ENCODE results near the gene FZD4. TPM values are rescaled to one million over a fixed set of nuclear protein-coding genes. Genes with fewer than 3 reads are reported as not detected.
"Not testable (repeated sequence)": the region's sequence is repeated elsewhere in the genome, so short reads cannot be mapped to it uniquely, and the experiment has no call there.

FZD4 gene
- polyA plus RNA-seq, 4 donors: 67.2 to 80.7 (median 70.4) TPM

DNA sequence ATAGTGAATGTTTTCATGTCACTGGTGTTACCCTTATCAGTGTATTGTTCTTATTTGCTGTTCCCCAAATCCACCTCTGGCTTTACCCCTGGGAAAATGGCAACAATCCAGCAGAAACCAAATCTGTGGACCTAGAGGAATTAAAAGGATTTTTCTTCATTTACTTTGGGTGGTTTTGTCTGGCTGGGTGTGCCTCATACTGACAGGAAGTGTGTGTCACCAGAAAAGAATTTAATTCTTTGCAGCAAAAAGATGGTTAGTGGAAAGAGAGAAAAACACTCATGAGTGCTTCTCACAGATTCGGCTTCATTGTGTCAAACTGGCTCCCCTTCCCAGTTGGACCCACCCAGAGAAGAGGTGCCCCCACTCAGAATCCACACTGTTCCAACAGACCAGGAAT lies 38.9 kb downstream of the FZD4 start:
- no peak for DNase-seq (ENCODE audit: low read depth in 4 of 4, low spot score in 2 of 4)

DNA sequence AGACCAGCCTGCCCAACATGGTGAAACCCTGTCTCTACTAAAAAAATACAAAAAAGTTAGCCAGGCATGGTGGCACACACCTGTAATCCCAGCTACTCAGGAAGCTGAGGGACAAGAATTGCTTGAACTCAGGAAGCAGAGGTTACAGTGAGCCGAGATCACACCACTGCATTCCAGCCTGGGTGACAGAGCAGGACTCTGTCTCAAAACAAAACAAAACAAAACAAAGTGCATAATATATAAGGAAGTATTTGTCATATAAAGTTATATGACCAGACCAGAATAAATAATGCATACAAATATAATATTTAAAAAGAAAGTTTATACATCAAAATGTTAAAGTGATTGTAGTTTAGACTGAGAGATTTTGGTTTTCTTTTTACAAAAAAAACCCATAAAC lies 39.3 kb downstream of the FZD4 start:
- not testable (repeated sequence) for DNase-seq (ENCODE audit: low read depth in 4 of 4, low spot score in 2 of 4)

DNA sequence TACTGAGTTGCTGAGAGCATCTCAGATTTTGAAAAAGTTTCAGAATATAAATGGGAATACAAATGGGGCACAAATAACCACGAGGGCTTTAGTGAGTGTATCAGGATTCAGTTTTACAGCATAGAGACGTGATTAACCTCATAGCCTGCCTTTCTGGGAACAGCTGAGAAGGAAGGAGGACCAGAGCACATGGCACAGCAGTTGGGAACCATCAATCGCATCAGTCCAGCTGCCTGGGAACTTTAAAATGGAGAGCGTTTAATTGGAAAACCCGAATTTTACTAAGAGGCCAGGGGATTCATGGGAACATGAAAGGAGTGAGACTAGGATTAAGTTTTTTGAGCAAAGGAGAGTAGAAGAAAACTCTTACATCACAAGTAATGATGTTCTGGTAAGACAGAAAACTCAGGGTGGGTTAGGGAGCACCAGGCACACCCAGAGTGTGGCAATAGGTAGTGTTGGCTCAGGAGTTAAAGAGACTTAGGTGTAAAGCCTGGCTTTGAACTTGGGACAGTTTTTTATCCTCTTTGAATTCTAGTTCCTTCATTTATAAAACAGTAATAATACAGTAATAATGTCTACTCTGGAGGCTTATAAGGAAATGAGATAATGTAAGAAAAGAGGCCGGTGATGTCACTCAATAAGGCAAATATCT lies 40.2 kb downstream of the FZD4 start:
- no peak for DNase-seq (ENCODE audit: low read depth in 4 of 4, low spot score in 2 of 4)

DNA sequence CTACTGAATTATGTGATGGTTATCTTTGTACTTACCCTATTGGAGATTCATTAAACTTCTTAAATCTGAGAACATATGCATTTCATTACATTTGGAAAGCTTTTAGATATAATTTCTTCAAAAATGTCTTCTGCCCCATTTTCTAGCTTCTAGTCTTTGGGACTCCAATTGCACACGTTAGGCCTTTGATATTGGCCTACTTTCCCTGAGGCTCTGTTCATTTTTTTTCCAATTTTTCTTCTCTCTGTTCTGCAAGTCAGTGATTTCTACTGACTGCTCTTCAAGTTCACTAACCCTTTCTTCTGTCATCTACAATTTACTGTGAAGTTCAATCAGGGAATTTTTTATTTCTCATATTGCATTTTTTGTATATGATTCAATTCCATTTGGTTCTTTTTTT lies 43.0 kb downstream of the FZD4 start:
- DNase-seq (ENCODE audit: low read depth in 4 of 4, low spot score in 2 of 4): no peak

DNA sequence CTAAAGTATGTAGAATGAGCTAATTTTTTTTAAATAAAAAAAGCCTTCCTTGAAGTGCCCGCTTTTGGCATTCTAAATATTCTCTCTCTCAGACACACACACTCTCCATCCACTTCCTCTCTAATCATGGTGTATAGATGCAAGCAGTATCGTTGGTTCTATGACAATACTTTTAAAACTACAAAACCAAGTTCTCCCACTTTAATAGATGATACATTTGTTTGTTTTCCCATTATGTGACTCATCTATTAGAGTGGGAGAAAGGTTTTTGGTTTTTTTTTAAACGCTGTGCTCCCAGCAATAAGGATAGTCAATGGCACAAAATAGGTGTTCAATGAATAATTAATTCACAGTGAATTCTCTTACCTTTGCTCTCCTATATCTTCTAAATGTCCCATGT lies 44.6 kb downstream of the FZD4 start:
- no peak for DNase-seq (ENCODE audit: low read depth in 4 of 4, low spot score in 2 of 4)

DNA sequence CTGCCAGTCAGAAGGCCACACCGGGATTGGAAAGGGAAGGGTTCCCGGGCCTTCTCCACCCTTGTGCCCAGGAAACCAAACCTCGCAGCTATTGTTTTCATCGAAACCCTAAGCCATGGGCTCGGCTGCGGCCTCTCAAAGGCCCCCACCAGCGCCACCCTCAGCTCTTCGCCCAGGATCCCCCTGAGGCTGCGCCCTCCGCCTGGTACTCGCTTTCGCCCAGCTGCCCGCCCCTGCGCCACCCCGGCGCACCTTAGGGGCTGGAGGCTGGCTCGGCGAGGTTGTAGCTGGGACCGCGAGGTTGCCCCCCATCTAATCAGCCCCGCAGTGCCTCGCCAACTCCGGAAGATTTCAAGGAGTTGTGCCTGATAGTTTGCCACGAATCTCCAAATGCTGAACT lies 49.0 kb downstream of the FZD4 start:
- no peak for DNase-seq (ENCODE audit: low read depth in 4 of 4, low spot score in 2 of 4)

DNA sequence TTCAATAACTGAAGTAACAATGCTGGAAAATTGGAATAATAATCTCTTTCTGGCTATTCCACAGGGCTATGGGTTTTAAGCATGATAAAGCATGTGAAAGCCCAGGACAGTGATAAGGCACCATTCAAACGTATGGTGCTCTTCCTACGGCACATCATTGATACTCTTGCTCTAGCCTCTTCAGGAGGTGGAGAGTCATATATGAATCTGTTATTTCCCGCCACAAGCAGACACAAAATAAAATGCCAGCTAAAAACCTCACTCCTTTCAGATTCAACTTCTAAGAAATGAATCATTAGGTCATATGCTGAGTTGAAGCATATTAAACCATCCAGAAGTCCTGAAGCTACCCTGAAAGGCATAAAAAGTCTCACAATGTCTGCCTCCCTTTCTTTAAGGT lies 49.9 kb downstream of the FZD4 start:
- no peak for DNase-seq (ENCODE audit: low read depth in 4 of 4, low spot score in 2 of 4)

DNA sequence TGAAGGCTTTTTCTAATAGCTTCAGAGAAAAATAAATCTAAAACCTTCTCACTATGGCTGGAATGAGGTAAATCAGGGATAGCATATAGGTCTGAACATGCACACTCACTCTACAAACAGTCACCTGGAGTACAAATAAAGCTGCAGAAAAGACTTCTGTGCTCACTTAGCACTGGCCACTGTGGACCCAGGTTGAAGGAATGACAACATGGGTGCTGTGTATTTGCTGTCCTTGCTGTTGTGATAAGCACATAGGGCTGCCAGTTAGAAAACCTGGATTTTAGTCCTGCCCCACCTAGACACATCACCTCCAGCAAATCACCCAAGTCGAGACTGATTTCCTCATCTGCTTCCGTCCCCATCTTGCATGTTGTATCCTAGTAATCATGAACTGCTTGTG lies 51.2 kb downstream of the FZD4 start:
- DNase-seq (ENCODE audit: low read depth in 4 of 4, low spot score in 2 of 4): no peak

DNA sequence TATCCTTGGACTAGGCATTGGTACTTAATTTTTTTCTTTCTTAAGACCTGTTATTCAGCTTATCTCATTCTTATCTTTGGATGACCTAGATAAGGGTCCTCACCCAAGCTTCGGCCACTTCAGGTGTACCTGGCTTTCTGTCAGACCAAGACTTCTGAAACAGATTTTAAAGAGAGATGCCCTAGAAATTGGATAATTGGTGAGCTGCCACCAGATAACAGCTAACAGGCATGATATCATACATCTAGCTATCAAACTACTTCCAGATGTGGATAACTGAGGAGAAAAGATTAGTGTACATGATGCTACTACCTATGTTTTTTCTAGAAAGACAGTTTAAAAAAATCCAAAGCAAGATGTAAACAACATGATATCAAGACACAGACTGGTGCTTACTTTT lies 52.9 kb downstream of the FZD4 start:
- no peak for DNase-seq (ENCODE audit: low read depth in 4 of 4, low spot score in 2 of 4)

DNA sequence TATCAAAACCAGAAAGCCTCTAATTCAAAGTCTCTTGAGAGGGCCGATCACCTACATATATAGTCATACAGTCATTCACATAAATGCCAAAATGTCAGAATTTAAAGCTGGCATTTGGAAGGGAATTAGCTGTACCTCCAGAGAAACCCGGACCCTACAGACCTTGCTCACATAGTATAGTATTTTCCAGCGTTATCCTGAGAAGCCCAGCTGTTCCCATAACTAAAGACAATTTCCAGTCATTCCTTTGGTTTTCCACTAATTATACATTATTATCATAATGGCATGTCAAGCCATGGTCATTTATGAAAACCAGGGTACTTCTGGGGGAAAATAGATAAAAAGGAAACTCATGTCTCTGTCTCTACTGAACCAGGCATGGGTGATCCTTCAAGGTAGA lies 53.6 kb downstream of the FZD4 start:
- DNase-seq (ENCODE audit: low read depth in 4 of 4, low spot score in 2 of 4): no peak

DNA sequence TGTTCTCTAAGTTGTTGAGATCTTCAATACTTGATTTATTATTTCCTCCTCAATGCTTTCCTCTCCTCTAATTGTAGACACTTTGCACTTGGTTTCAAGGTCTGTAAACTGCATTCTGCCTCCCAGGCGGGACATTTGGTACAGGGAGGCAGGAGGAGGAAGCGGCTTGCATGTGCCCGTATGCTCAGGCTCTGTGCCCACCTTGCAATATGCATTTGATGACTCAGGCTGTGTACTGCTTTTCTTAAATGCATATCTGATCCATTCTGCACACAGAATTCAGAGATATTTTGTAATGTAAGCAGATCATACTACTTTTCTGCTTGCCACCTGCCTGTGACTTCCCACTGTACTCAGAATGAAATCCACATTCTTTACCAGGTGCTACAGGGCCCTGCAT lies 55.0 kb downstream of the FZD4 start:
- DNase-seq (ENCODE audit: low read depth in 4 of 4, low spot score in 2 of 4): no peak

DNA sequence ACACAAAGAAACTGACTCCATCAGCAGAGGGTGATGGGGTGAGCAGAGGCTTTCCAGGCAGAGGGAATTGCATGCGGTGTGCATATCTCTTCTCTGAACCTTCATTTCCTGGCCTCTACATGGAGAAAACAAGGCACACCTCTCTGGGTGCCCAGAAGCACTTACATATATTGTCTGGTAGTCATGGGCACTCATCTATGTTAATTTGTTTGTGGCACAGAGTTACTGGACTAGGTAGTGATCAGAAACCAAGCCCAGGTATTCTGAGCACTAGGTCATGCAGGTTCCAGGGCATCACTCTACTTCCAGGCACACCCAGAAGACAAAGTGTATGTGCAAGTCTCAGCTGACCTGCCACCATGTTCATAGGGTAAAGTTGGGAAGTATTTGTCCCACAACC lies 56.5 kb downstream of the FZD4 start:
- DNase-seq (ENCODE audit: low read depth in 4 of 4, low spot score in 2 of 4): no peak

DNA sequence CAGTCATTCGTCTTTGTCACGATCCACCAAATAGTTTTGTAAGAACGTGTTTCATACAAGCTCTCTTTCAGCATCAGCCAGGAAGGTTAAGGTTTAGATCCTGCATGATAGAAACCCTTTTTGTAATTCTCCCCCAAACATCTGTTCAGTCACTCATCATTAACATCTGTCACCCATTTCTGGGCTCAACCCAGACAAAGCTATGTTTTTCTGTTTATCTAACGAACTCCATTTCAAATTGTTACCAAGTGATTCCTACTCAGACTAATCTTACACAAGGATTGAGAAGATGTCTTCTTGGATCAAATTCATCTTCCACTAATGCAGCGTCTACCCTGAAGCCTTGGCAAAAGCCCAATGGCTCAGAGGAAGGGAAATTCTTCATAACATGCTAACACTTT lies 58.8 kb downstream of the FZD4 start:
- no peak for DNase-seq (ENCODE audit: low read depth in 4 of 4, low spot score in 2 of 4)

Other genes with a start within 250 kb of the FZD4 start
- gene PRSS23, start 154.9 kb downstream of the FZD4 start, polyA plus RNA-seq (ENCODE audit: insufficient read length in 4 of 4): 100 to 1,000 TPM in 2 of 4 donors, 10 to 100 TPM in 2; 98.2 to 143 (median 119) TPM
- 10 to 100 TPM; 29.7 to 44.1 (median 38.0) TPM for gene TMEM135, start 82.5 kb upstream of the FZD4 start, polyA plus RNA-seq (ENCODE audit: insufficient read length in 4 of 4)